ENCODE measurements around the gene DOC2A. TPM values are rescaled to one million over a fixed set of nuclear protein-coding genes. Genes with fewer than 3 reads are reported as not detected.

DOC2A gene
- total and polyA plus RNA-seq, 4 donors = 7.6 to 61.6 (median 37.6) TPM

- 15% methylated on average over 15 of the region's 18 CpGs for WGBS (ENCODE audit: insufficient coverage)
Measured at GRCh38 chr16:30028438-30029076, 17.7 kb upstream of the DOC2A start.

DNA sequence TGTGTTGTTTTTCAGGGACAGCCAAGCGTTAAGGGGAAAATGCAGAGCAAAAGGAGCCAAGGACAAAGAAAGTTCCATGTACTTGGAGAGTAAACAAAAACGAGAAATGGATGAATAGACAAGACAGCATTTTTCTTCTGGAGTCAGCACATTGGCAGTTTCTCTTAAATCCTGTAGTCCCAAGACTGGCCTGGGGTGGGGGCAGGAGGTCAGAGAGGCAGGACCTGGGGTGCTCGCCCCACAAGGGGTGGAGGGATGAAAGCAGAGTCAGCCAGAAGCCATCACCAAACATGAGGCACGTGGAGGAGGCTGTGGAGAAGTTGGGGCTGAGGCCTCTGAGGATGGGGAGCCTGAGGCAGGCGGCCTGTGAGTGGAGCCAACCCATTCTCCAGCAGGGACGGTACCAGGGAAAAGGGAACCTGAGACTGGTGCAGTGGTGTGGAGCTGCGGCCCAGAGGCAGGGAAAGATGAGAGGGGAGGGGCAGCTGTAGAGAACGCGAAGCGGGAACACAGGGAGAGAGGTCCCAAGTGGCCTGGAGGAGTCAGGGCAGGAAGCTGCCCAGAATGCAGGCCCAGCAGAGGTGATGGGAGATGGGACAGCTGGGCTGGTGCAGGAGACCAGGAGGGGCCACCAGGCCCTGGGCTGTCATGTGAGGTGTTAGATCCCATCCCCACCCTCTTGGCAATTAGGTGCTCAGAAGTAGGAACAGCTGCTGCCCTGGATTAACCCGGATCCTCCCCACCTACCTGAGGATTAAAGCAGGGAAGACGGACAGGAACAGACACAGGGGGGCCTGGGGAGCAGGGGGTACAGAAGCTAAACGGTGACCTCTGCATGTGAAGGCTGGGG lies 17.0 kb upstream of the DOC2A start:
- WGBS (ENCODE audit: insufficient coverage) = 55% methylated on average over 11 of the region's 13 CpGs
- H3K27me3 ChIP-seq (ENCODE audit: control insufficient read depth, insufficient read depth, low read length) = peaks cover 2% of the 10 kb centered on the region
- H3K36me3 ChIP-seq (ENCODE audit: control insufficient read depth, insufficient read depth, low read length) = peaks cover 47% of the 10 kb centered on the region
- DNase-seq (ENCODE audit: low read depth in 4 of 6, low spot score in 6 of 6) = no peak
- H3K4me1 ChIP-seq (ENCODE audit: control insufficient read depth, insufficient read depth, low read length) = peaks cover 58% of the 10 kb centered on the region
- no peaks in the 10 kb centered on the region for H3K9me3 ChIP-seq (ENCODE audit: control insufficient read depth, insufficient read depth, low read length)
- no peak overlapping the region for H3K27ac ChIP-seq (ENCODE audit: low read depth, low read length)
- H3K4me3 ChIP-seq (ENCODE audit: low read depth, low read length) = no peak overlapping the region

More at GRCh38 chr16:30028438-30029076, 17.7 kb upstream of the DOC2A start:
- Histone ChIP-seq H3K4me3 (ENCODE audit: low read depth, low read length) (no peak overlapping the region), H3K27me3 (ENCODE audit: control insufficient read depth, insufficient read depth, low read length) (peaks cover 2% of the 10 kb centered on the region), H3K36me3 (ENCODE audit: control insufficient read depth, insufficient read depth, low read length) (peaks cover 47% of the 10 kb centered on the region), H3K27ac (ENCODE audit: low read depth, low read length) (no peak overlapping the region), H3K4me1 (ENCODE audit: control insufficient read depth, insufficient read depth, low read length) (peaks cover 58% of the 10 kb centered on the region), H3K9me3 (ENCODE audit: control insufficient read depth, insufficient read depth, low read length) (no peaks in the 10 kb centered on the region)
- DNase-seq (ENCODE audit: low read depth in 4 of 6, low spot score in 6 of 6) = no peak

GRCh38 chr16:30026449-30026848 lies 15.6 kb upstream of the DOC2A start:
- WGBS (ENCODE audit: insufficient coverage) = 93% methylated on average over 18 of the region's 18 CpGs
- peaks cover 2% of the 10 kb centered on the region for H3K27me3 ChIP-seq (ENCODE audit: control insufficient read depth, insufficient read depth, low read length)

GRCh38 chr16:30025574-30025973 lies 14.7 kb upstream of the DOC2A start:
- Histone ChIP-seq H3K4me1 (ENCODE audit: control insufficient read depth, insufficient read depth, low read length) (peaks cover 52% of the 10 kb centered on the region), H3K27ac (ENCODE audit: low read depth, low read length) (no peak overlapping the region), H3K36me3 (ENCODE audit: control insufficient read depth, insufficient read depth, low read length) (peaks cover 47% of the 10 kb centered on the region), H3K9me3 (ENCODE audit: control insufficient read depth, insufficient read depth, low read length) (no peaks in the 10 kb centered on the region), H3K4me3 (ENCODE audit: low read depth, low read length) (no peak overlapping the region), H3K27me3 (ENCODE audit: control insufficient read depth, insufficient read depth, low read length) (no peaks in the 10 kb centered on the region)
- no peak for DNase-seq (ENCODE audit: low read depth in 4 of 6, low spot score in 6 of 6)
- 80% methylated on average over 5 of the region's 7 CpGs for WGBS (ENCODE audit: insufficient coverage)

More at GRCh38 chr16:30026449-30026848, 15.6 kb upstream of the DOC2A start:
- Histone ChIP-seq H3K9me3 (ENCODE audit: control insufficient read depth, insufficient read depth, low read length) (no peaks in the 10 kb centered on the region), H3K27ac (ENCODE audit: low read depth, low read length) (no peak overlapping the region), H3K36me3 (ENCODE audit: control insufficient read depth, insufficient read depth, low read length) (peaks cover 47% of the 10 kb centered on the region), H3K4me3 (ENCODE audit: low read depth, low read length) (no peak overlapping the region), H3K4me1 (ENCODE audit: control insufficient read depth, insufficient read depth, low read length) (peaks cover 50% of the 10 kb centered on the region)
- DNase-seq (ENCODE audit: low read depth in 4 of 6, low spot score in 6 of 6) = no peak

DNA sequence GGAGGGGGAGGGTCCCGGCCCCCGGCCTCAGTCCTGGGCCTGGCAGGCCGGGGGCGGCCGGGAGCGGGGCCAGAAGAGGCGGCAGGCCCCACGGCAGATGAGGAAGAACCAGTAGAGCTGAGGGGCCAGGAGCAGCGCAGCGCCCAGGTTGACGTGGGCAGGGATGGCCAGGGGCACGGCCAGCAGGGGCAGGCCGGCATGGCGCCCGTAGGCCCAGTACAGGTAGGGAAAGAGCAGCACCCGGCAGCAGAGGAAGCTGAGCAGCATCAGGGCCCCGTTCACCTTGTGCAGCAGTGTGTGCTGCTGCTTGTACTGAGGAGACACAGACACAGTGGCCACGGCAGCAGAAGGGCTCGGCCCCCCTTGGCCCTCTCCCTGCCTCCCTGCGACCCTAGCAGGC lies 14.3 kb upstream of the DOC2A start:
- no peak for DNase-seq (ENCODE audit: low read depth in 4 of 6, low spot score in 6 of 6)
- WGBS (ENCODE audit: insufficient coverage) = 81% methylated on average over 18 of the region's 20 CpGs
- H3K36me3 ChIP-seq (ENCODE audit: control insufficient read depth, insufficient read depth, low read length) = peaks cover 47% of the 10 kb centered on the region
- H3K4me1 ChIP-seq (ENCODE audit: control insufficient read depth, insufficient read depth, low read length) = peaks cover 49% of the 10 kb centered on the region
- H3K27me3 ChIP-seq (ENCODE audit: control insufficient read depth, insufficient read depth, low read length) = no peaks in the 10 kb centered on the region
- H3K9me3 ChIP-seq (ENCODE audit: control insufficient read depth, insufficient read depth, low read length) = no peaks in the 10 kb centered on the region
- no peak overlapping the region for H3K4me3 ChIP-seq (ENCODE audit: low read depth, low read length)
- no peak overlapping the region for H3K27ac ChIP-seq (ENCODE audit: low read depth, low read length)

- no peak overlapping the region for H3K4me3 ChIP-seq (ENCODE audit: low read depth, low read length)
- 82% methylated on average over 3 of the region's 16 CpGs for WGBS (ENCODE audit: insufficient coverage)
- H3K27ac ChIP-seq (ENCODE audit: low read depth, low read length) = no peak overlapping the region
- H3K27me3 ChIP-seq (ENCODE audit: control insufficient read depth, insufficient read depth, low read length) = no peaks in the 10 kb centered on the region
- no peak for DNase-seq (ENCODE audit: low read depth in 4 of 6, low spot score in 6 of 6)
- peaks cover 42% of the 10 kb centered on the region for H3K4me1 ChIP-seq (ENCODE audit: control insufficient read depth, insufficient read depth, low read length)
- peaks cover 47% of the 10 kb centered on the region for H3K36me3 ChIP-seq (ENCODE audit: control insufficient read depth, insufficient read depth, low read length)
- no peaks in the 10 kb centered on the region for H3K9me3 ChIP-seq (ENCODE audit: control insufficient read depth, insufficient read depth, low read length)
Measured at GRCh38 chr16:30024451-30024850, 13.6 kb upstream of the DOC2A start.

DNA sequence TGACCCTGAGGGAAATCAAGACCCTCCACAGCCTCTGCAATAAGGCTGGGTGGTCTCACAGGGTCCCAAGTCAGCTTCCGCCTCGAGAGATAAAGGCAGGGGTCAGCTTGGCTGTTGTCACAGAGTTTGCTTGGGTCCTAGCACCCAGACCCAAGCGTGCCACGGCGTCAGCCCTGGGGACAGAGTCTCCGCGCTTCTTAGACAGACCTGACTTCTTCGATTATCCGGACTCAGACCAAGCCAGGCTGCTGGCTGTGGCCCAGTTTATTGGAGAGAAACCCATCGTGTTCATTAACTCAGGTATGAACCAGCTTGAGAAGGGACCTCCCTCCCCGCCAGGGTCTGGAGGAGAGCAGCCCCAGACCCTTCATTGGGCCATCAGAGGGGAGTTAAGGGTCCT lies 12.8 kb upstream of the DOC2A start:
- Histone ChIP-seq H3K27ac (ENCODE audit: low read depth, low read length) (no peak overlapping the region), H3K27me3 (ENCODE audit: control insufficient read depth, insufficient read depth, low read length) (no peaks in the 10 kb centered on the region), H3K4me3 (ENCODE audit: low read depth, low read length) (no peak overlapping the region), H3K36me3 (ENCODE audit: control insufficient read depth, insufficient read depth, low read length) (peaks cover 45% of the 10 kb centered on the region), H3K9me3 (ENCODE audit: control insufficient read depth, insufficient read depth, low read length) (no peaks in the 10 kb centered on the region), H3K4me1 (ENCODE audit: control insufficient read depth, insufficient read depth, low read length) (peaks cover 33% of the 10 kb centered on the region)
- DNase-seq (ENCODE audit: low read depth in 4 of 6, low spot score in 6 of 6) = no peak
- 83% methylated on average over 10 of the region's 11 CpGs for WGBS (ENCODE audit: insufficient coverage)

DNA sequence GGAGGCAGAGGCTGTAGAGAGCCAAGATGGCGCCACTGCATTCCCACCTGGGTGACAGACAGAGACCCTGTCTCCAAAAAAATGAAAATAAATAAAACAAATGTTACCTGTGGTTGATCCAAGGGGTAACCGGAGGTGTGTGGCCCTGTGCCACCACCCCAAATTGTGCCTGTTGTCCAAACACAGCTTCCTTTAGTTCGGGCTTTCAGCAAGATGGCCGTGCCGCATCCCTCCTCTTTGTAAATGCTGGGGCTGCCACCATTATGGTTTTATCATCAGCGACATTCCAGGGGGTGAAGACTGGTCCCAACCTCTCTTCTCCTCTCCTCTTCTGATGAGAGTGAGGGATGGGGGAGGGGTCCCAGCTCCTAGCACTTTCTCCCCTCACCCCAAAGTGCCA lies 12.1 kb upstream of the DOC2A start, which contains the start of gene C16orf92:
Gene C16orf92 (plus strand): TSS at position 312 of the 400 bp plus-strand sequence. CDS start 143 bp downstream, outside the sequence.
- H3K27ac ChIP-seq (ENCODE audit: low read depth, low read length) = no peak within 1 kb of the TSS
- peaks cover 39% of the 10 kb centered on the region for H3K36me3 ChIP-seq (ENCODE audit: control insufficient read depth, insufficient read depth, low read length)
- no peaks in the 10 kb centered on the region for H3K9me3 ChIP-seq (ENCODE audit: control insufficient read depth, insufficient read depth, low read length)
- peaks cover 26% of the 10 kb centered on the region for H3K4me1 ChIP-seq (ENCODE audit: control insufficient read depth, insufficient read depth, low read length)
- WGBS (ENCODE audit: insufficient coverage) = 88% methylated on average over 2 of the region's 6 CpGs
- DNase-seq (ENCODE audit: low read depth in 4 of 6, low spot score in 6 of 6) = no peak
- no peaks in the 10 kb centered on the region for H3K27me3 ChIP-seq (ENCODE audit: control insufficient read depth, insufficient read depth, low read length)
- no peak within 1 kb of the TSS for H3K4me3 ChIP-seq (ENCODE audit: low read depth, low read length)

DNA sequence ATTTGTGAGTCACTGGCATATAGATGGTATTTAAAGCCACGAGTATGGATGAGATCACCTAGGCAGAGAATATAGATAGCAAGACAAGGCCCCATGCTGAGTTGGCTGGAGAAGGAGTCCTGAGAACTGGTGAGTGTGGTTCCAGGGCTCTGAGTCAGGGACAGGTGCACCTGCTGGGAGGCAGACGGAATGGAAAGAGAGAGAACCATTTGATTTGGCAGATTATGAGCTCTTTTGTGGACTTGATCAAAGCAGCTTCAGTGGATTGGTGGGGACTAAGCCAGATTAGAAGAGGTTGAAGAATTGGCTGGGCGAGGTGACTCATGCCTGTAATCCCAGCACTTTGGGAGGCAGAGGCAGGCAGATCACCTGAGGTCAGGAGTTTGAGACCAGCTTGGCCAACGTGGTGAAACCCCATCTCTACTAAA lies 7.9 kb upstream of the DOC2A start:
- Histone ChIP-seq H3K27me3 (ENCODE audit: control insufficient read depth, insufficient read depth, low read length) (no peaks in the 10 kb centered on the region), H3K36me3 (ENCODE audit: control insufficient read depth, insufficient read depth, low read length) (peaks cover under 1% of the 10 kb centered on the region), H3K4me3 (ENCODE audit: low read depth, low read length) (no peak overlapping the region), H3K4me1 (ENCODE audit: control insufficient read depth, insufficient read depth, low read length) (peaks cover 15% of the 10 kb centered on the region), H3K27ac (ENCODE audit: low read depth, low read length) (no peak overlapping the region), H3K9me3 (ENCODE audit: control insufficient read depth, insufficient read depth, low read length) (no peaks in the 10 kb centered on the region)
- WGBS (ENCODE audit: insufficient coverage) = 79% methylated on average over 3 of the region's 4 CpGs
- no peak for DNase-seq (ENCODE audit: low read depth in 4 of 6, low spot score in 6 of 6)

Measured in spinal cord (tissue), 10 donors.